Testis (tissue), 2 donors: ENCODE results near the gene MYOZ3.

ENCODE experiments used
- CTCF ChIP-seq, 3 experiments: fragments of 450-650 bp in 2 of 3; fragments of 200-600 bp in 1 of 3; sonication (generic) in 1 of 3; IDR thresholded peaks; one replicate each; pipeline ENCODE4 v1.5.1; 2016 to 2019; ENCODE audit warnings: antibody characterized with exemption in 3 of 3, mild to moderate bottlenecking in 2 of 3, moderate library complexity in 1 of 3
- POLR2A ChIP-seq: fragments of 450-650 bp; IDR thresholded peaks from one replicate; pipeline ENCODE4 v1.6.1; 2017; ENCODE audit warnings: antibody characterized with exemption, mild to moderate bottlenecking, moderate library complexity

DNA sequence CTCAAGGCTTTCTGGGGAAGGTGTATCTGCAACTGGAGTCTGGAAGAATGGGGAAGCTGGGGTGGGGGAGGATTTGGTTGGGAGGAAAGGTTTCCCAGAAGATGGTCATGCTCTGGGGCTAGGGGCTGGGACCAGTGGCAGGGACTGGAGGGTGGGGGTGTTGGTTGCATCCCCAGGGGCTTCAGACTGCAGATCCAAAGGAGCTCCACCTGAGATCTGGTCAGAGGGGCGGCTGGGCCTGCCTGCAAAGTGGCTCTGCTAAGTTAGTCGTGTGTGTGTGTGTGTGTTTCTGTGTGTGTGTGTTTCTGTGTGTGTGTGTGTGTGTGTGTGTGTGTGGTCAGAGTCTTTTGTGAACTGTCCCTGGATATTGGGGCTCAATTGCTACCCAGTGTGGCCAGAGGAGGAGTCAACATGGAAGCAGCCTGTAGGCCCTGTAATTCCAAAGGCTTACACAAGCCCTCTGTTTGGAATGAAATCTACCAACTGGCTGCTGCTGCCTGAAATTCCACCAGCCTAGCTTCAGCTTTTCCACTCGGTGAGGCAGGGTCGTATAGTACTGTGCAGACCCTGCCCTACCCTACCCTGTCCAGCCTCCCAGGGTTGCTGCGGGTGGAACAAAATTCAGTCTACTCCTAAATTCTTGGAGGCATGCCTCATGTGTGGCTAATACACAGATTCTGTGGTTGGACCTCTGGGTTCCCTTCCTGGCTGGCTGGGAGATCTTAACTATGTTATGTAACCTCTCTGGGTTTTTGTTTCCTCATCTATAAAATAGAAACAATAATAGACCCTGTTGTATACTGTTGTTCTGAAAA lies 33.1 kb upstream of the MYOZ3 start:
- TF ChIP-seq POLR2A: no peak
- no peak for TF ChIP-seq CTCF (IDR thresholded peaks at IDR 0.05)
